H1 (cell line): ENCODE data around the gene APC2.

Experiments used
- EP300 ChIP-seq, 2 experiments: IDR thresholded peaks; 1 replicate in 1 of 2; 2 replicates in 1 of 2; pipeline ENCODE4 v1.6.1; 2011 to 2012; ENCODE audit warnings: low read depth in 2 of 2, low read length in 2 of 2, mild to moderate bottlenecking in 2 of 2, borderline replicate concordance in 1 of 2, inconsistent platforms in 1 of 2, moderate library complexity in 1 of 2
- POLR2AphosphoS5 ChIP-seq: IDR thresholded peaks from 2 replicates; pipeline ENCODE4 v1.6.1; 2011; ENCODE audit warnings: low read depth, low read length
- SP4 ChIP-seq: IDR thresholded peaks from 2 replicates; pipeline ENCODE4 v1.6.1; 2012; ENCODE audit warnings: low read length, inconsistent platforms
- TF ChIP-seq, protein P1 (sequence below), 3 experiments: IDR thresholded peaks; 1 replicate in 2 of 3; 2 replicates in 1 of 3; pipeline versions ENCODE4 v1.5.1 to v1.6.1; 2011; ENCODE audit warnings: low read length in 3 of 3, mild to moderate bottlenecking in 3 of 3, inconsistent platforms in 2 of 3, low read depth in 1 of 3, moderate library complexity in 1 of 3; ENCODE audit not compliant: insufficient read depth in 1 of 3; ENCODE audit errors: control extremely low read depth in 1 of 3
- TF ChIP-seq, protein P2 (sequence below): fragments of 300-600 bp; sonication (generic); IDR thresholded peaks from 2 replicates; pipeline ENCODE4 v1.7.1; 2012; ENCODE audit warnings: low read length, moderate library complexity, mild to moderate bottlenecking, inconsistent platforms; ENCODE audit not compliant: insufficient replicate concordance
- TF ChIP-seq, protein P3 (sequence below): IDR thresholded peaks from 2 replicates; pipeline ENCODE4 v1.6.1; 2012; ENCODE audit warnings: inconsistent platforms

DNA sequence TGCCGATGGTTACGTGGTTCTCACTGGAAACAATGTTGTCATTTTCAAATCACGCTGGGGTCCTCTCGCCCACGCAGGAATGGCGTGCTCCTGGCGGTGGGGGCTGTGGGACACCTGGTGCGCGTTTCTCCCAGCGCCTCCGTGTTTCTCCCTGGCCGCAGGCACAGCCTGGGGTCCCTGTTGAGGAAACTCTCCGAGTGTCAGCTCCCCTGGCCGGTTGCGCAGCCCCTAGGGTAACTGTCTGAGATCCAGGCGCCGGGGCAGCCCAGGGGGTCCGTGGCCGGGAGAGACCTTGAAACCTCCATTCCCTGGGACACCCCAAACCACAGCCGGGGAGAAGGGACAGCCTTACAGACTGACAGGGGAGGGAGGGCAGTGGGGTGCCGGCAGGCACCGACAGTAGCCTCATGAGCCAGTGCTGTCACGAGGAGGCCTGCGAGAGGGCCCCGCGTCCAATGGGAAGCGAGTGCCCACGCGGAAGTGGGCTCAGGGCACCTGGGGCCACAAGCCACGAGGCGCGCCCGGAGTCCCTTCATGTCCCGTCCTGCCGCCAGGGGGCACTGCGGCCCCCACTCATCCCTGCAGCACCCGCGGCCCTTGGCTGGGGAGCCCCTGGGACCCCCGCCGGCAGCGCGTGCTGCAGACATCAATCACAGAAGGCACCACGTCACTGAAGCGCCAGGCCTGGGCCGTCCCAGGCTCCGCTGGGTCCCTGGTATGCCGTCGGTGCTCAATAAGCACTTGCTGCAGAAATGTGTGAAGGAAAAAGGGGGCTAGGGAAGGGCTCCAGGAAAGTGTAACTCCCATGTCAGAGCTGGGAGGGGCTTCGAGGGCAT lies 53.4 kb downstream of the APC2 start:
- TF ChIP-seq SP4 (no peak), EP300 (IDR thresholded peaks at IDR 0.05; ENCODE audit: borderline replicate concordance in 1 of 2, low read depth in 2 of 2, low read length in 2 of 2) (no peak), POLR2AphosphoS5 (no peak)
- TF ChIP-seq, protein P1, sequence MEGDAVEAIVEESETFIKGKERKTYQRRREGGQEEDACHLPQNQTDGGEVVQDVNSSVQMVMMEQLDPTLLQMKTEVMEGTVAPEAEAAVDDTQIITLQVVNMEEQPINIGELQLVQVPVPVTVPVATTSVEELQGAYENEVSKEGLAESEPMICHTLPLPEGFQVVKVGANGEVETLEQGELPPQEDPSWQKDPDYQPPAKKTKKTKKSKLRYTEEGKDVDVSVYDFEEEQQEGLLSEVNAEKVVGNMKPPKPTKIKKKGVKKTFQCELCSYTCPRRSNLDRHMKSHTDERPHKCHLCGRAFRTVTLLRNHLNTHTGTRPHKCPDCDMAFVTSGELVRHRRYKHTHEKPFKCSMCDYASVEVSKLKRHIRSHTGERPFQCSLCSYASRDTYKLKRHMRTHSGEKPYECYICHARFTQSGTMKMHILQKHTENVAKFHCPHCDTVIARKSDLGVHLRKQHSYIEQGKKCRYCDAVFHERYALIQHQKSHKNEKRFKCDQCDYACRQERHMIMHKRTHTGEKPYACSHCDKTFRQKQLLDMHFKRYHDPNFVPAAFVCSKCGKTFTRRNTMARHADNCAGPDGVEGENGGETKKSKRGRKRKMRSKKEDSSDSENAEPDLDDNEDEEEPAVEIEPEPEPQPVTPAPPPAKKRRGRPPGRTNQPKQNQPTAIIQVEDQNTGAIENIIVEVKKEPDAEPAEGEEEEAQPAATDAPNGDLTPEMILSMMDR (IDR thresholded peaks at IDR 0.05; ENCODE audit: control extremely low read depth in 1 of 3, insufficient read depth in 1 of 3, low read depth in 1 of 3, low read length in 3 of 3): peak; percentile 58 to 84 (median 77)
- TF ChIP-seq, protein P2, sequence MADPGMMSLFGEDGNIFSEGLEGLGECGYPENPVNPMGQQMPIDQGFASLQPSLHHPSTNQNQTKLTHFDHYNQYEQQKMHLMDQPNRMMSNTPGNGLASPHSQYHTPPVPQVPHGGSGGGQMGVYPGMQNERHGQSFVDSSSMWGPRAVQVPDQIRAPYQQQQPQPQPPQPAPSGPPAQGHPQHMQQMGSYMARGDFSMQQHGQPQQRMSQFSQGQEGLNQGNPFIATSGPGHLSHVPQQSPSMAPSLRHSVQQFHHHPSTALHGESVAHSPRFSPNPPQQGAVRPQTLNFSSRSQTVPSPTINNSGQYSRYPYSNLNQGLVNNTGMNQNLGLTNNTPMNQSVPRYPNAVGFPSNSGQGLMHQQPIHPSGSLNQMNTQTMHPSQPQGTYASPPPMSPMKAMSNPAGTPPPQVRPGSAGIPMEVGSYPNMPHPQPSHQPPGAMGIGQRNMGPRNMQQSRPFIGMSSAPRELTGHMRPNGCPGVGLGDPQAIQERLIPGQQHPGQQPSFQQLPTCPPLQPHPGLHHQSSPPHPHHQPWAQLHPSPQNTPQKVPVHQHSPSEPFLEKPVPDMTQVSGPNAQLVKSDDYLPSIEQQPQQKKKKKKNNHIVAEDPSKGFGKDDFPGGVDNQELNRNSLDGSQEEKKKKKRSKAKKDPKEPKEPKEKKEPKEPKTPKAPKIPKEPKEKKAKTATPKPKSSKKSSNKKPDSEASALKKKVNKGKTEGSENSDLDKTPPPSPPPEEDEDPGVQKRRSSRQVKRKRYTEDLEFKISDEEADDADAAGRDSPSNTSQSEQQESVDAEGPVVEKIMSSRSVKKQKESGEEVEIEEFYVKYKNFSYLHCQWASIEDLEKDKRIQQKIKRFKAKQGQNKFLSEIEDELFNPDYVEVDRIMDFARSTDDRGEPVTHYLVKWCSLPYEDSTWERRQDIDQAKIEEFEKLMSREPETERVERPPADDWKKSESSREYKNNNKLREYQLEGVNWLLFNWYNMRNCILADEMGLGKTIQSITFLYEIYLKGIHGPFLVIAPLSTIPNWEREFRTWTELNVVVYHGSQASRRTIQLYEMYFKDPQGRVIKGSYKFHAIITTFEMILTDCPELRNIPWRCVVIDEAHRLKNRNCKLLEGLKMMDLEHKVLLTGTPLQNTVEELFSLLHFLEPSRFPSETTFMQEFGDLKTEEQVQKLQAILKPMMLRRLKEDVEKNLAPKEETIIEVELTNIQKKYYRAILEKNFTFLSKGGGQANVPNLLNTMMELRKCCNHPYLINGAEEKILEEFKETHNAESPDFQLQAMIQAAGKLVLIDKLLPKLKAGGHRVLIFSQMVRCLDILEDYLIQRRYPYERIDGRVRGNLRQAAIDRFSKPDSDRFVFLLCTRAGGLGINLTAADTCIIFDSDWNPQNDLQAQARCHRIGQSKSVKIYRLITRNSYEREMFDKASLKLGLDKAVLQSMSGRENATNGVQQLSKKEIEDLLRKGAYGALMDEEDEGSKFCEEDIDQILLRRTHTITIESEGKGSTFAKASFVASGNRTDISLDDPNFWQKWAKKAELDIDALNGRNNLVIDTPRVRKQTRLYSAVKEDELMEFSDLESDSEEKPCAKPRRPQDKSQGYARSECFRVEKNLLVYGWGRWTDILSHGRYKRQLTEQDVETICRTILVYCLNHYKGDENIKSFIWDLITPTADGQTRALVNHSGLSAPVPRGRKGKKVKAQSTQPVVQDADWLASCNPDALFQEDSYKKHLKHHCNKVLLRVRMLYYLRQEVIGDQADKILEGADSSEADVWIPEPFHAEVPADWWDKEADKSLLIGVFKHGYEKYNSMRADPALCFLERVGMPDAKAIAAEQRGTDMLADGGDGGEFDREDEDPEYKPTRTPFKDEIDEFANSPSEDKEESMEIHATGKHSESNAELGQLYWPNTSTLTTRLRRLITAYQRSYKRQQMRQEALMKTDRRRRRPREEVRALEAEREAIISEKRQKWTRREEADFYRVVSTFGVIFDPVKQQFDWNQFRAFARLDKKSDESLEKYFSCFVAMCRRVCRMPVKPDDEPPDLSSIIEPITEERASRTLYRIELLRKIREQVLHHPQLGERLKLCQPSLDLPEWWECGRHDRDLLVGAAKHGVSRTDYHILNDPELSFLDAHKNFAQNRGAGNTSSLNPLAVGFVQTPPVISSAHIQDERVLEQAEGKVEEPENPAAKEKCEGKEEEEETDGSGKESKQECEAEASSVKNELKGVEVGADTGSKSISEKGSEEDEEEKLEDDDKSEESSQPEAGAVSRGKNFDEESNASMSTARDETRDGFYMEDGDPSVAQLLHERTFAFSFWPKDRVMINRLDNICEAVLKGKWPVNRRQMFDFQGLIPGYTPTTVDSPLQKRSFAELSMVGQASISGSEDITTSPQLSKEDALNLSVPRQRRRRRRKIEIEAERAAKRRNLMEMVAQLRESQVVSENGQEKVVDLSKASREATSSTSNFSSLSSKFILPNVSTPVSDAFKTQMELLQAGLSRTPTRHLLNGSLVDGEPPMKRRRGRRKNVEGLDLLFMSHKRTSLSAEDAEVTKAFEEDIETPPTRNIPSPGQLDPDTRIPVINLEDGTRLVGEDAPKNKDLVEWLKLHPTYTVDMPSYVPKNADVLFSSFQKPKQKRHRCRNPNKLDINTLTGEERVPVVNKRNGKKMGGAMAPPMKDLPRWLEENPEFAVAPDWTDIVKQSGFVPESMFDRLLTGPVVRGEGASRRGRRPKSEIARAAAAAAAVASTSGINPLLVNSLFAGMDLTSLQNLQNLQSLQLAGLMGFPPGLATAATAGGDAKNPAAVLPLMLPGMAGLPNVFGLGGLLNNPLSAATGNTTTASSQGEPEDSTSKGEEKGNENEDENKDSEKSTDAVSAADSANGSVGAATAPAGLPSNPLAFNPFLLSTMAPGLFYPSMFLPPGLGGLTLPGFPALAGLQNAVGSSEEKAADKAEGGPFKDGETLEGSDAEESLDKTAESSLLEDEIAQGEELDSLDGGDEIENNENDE: no peak
- TF ChIP-seq, protein P3, sequence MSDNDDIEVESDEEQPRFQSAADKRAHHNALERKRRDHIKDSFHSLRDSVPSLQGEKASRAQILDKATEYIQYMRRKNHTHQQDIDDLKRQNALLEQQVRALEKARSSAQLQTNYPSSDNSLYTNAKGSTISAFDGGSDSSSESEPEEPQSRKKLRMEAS: peak; percentile 97
